HS-27A (cell line): Measurements from ENCODE around the gene ATP11A.
A peak's percentile ranks its signal among the peaks of the same experiment; 100 is the strongest.
"Not testable (repeated sequence)": the region's sequence is repeated elsewhere in the genome, so short reads cannot be mapped to it uniquely, and the experiment has no call there.

ENCODE experiments used
- DNase-seq: peaks from one replicate; pipeline ENCODE4 v3.0.0-alpha.2; 2012; ENCODE audit warnings: low read depth, missing footprints

Gene ATP11A

DNA sequence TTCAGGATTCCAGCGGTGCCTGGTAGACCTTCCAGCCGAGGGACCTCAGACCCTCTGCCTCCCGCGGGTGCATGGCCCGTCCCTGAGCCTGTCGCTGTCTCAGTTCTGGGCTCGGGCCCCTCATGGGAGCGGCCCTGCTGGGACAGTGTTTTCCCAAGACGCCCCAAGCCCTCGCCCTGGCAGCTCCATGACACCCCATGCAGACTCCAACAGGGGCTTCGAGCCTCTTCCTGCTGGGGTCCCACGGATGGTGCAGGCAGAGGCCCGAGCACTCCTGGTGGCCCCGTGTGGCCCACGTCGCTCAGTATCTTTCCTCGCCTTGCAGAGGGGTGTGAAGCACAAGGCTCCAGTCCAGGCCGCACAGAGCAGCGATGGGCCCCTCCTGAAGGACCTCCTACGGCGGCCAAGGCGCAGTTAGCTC, 190.4 kb downstream of the ATP11A start:
- DNase-seq: no peak

DNA sequence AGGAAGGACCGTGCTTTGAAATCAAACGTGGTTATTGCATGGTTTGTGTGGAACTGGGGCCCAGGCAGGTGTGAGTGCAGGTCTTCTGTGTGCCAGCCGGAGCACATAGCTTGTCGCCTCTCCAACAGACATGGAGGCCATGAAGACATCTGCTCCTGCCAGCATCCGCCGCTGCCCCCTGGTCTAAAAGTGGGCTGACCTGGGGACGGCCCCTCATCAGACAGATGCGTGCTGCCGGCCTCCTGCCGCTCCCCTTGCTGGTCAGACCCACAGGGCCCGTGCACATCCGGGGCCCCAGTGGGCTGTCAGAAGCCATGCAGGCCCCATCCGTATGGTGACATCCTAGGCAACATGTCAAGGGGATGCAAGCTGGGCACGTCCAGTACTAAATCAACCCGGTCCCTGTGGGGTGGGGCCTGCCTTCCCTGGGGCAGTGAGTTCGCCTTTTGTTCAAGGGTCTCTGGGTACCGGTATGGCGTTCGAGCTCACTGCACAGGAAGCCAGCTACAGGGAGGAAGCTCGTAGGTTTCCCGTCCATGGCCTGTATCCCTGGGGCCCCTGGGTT, 191.2 kb downstream of the ATP11A start:
- DNase-seq: no peak

DNA sequence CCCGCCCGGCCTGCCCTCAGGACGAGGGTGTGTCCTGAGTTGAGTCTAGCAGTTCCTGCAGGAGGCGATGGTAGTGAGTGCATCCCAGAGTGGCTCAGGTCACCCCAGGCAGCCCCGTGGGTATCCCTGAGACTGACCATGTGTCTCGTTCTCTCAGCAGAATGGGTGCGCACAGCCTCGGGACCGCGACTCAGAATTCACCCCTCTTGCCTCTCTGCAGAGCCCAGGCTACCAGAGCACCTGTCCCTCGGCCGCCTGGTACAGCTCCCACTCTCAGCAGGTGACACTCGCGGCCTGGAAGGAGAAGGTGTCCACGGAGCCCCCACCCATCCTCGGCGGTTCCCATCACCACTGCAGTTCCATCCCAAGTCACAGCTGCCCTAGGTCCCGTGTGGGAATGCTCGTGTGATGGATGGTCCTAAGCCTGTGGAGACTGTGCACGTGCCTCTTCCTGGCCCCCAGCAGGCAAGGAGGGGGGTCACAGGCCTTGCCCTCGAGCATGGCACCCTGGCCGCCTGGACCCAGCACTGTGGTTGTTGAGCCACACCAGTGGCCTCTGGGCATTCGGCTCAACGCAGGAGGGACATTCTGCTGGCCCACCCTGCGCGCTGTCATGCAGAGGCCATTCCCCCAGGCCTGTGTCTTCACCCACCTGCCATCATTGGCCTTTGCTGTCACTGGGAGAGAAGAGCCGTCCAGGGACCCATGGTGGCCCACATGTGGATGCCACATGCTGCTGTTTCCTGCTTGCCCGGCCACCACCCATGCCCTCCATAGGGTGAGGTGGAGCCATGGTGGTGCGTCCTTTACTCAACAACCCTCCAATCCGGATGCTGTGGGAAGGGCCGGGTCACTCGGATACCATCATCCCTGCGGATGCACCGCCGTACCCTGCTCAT, 192.1 kb downstream of the ATP11A start:
- no peak for DNase-seq

DNA sequence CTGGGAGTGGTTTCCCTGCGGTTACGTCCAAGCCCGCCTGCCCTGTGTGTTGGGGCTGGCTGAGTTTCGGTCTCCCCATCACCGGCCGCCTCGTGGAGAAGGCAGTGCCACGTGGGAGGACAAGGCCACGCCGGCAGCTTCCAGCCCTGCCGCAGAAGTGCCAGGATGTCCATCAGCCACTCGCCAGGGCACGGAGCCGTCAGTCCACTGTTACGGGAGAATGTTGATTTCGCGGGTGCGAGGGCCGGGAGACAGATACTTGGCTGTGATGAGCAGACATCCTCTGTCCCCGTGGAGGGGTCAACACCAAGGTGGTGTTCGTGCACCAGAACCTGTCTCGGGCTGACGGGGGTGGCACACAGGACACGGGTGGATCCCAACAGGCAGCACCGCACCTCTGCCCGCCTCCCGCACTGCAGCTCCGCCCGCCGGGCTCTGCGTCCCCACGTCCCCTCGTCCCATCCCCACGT, 192.8 kb downstream of the ATP11A start:
- DNase-seq: no peak

DNA sequence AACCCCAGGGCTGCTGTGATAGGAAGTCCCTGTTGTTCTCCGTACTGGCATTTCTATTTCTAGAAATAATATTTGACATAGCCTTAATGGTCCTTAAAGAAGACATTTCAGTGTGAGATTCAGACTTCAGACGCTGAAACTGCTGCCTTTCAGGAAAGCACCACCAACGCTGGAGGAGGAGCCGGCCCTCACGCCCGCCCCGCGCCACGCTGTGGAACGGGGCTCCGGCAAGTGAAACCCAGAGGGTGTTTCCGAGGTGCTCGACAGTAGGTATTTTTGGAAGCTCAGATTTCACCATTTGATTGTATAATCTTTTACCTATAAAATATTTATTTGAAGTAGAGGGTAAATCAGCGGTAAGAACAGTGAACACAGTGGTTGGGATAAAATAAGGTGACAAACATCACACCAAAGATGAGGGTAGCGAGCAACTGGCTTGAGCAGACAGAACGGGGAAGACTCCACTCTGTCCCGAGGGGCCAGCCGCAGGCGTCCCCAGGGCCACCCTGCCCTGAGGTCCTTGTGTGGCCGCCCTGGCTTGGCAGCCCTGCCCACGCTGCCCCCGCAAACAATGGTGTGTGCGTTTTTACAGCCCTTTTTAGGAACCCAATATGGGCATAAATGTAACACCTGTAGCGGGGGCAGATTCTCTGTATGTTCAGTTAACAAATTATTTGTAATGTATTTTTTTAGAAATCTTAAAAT, 193.6 kb downstream of the ATP11A start:
- no peak for DNase-seq

DNA sequence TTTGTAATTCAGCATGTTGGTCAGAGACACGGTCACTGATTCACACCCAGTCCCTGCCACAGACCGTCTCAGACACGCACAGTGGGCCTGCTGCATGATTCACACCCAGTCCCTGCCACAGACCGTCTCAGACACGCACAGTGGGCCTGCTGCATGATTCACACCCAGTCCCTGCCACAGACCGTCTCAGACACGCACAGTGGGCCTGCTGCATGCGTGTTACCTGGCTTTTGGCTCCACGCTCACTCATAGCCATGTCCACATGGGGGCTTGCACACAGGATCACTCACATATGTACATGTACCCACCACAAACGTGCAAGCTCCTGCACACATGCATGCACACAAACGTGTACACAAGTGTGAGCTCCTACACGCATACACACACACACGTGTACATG, 194.9 kb downstream of the ATP11A start:
- not testable (repeated sequence) for DNase-seq

DNA sequence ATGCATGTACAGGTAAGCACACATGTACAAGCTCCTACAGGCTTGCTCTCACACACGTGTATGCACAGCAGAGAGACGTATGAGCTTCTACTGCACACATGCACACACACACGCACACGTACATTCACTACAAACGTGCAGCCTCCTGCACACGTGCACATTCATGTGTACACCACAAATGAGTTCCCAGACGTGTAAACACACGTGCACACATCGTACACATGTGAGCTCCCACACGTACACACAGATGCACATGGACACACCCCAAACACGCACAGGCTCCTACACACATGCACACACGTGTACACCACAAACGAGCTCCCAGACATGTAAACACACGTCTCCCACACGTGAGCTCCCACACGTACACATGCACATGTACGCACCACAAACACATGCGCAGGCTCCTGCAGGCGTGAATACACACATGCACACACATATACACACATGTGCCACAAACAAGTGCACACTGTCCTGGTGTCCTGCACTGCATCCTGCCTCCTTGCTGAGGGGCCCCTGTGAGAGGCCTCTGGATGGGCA, 195.5 kb downstream of the ATP11A start:
- DNase-seq: no peak

DNA sequence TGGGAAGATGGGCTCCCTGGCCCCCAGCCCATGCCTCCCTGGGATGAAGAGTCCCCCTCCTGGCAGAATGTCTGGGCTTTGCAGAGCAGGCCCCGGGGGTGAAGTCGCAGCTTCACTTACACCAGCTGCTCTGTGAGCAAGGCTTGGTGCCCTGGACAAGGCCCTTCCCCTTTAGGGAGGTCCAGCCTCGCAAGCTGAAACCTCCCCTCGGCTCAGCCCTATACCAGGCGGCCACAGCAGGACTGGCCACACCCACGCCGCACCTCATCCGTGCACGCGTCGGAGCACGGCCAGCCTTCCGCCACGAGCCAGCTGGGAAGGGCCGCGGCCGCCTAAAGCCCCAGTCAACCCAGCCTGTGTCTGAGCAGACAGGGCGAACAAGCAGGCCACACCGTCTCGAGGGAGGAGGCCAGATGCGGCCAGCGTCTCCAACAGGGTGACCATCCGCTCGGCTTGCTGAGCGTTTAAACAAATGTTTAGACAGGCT, 196.0 kb downstream of the ATP11A start:
- peak; percentile 7 for DNase-seq

DNA sequence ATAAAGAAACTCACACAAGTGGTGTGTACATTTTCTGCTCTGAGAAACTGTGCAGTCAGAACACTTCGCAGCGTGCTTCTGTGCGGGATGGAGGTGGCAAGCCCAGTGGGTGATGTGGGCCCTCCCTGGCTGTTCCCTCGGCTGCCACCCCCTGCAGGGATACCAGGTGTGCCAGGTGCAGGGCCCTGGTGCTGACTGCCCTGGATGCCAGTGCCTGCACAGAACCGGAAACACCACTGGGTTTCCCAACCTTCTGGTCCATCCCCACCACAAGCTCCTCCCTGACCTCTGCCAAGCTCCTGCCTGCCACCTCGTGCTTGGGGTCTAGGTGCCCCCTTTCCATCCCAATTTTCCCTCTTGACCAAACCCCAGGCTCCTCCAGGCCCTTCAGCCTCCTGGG, 197.3 kb downstream of the ATP11A start:
- DNase-seq: no peak

DNA sequence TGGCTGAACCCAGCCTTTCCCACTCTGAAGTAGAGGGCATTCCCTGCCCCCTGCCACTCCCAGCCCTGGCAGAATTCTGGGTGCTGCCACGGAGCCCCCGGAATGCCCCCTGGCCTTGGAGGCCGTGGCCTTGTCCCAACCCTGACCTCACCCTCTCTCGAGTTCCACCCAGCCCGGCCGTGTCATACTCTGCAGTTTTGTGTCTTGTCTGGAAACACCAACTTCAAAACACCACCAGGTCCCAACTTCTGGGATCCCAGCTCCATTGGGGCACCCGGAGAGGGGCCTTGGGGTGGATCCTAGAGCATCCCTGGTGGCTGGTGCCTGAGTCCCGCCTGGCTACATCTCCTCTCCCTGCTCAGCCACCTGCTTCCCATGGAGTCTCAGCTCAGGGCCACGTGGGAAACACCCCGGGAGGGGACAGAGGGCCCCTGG, 197.7 kb downstream of the ATP11A start:
- no peak for DNase-seq

DNA sequence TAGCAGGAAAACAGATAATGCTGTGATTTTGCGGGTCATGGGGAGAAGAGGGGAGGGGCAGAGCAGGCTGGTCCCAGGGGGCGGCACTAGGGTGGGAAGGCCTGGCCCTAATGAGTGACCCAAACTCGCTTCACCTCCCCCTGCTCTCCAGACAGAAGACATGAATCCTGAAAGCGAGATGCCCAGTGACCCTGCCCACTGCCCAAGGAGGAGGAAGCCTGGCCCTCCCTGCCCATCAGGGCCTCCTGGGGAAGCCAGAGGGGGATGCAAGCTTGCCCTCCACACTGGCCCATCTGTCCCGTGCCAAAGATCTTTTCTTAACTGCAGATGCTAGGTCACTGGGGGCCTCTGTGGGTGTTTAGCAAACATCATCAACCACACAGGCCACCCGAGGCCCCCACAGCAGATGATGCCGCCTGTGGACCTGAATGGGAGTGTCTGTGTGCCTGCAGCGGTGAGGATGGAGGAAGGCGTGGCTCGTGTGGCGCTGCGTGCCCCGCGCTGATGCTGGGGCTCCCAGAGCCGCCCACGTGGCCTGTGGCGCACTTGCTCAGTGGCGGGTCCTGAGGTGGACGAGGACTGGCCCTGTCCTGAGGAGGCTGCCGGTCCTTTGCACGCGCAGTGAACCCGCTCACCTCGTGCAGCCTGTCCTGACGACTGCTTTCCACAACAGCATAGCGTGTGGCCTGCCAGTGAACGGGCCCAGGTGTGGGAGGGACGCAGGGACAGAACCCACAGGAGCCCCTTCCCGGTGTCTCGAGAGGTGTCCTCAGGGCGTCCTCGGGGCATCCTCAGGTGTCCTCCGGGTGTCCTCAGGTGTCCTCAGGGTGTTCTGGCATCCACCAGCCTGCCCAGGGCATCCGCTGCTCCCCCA, 198.6 kb downstream of the ATP11A start:
- no peak for DNase-seq

DNA sequence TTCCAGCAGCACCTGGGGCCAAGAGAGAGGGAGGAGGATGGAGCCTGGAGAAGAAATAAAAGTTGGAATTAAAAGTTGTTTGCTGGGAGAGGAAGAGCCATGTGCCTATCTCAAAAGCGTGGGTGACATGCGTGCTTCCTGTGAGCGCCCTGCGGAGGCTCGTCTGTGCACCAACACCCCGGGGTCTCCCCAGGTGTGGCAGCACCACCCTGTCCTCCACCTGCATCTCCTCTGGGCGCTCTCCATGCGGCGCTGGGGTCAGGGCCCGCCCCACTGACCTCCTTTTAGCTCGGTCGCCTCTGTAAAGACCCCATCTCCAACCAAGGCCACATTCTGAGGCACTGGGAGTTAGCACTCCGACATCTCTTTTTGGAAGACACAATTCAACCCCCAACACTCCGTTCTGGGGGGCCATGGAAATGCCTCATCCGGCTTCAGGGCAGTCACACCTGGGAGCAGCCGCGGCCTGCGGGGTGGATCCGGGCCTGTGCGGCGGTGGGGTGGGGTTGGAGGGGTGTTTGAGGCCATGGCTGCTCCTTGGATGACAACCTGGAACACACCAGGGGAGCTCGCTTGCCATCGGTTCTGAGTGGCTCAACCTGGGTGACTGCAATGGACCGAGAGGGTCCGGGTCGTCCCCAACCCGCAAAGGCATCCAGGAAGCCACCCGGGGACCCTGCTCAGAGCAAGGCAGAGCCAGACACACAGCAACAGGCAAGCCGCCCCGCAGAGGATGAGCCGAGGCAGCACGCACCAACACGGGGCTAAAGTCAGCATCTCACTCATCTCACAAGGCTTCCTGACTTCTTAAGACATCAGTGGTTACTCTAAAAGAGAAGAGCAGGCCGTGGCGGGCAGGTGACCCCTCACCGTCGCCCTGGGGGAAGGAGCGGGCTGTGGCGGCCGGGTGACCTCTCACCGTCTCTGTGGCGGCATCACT, 199.8 kb downstream of the ATP11A start:
- DNase-seq: no peak

DNA sequence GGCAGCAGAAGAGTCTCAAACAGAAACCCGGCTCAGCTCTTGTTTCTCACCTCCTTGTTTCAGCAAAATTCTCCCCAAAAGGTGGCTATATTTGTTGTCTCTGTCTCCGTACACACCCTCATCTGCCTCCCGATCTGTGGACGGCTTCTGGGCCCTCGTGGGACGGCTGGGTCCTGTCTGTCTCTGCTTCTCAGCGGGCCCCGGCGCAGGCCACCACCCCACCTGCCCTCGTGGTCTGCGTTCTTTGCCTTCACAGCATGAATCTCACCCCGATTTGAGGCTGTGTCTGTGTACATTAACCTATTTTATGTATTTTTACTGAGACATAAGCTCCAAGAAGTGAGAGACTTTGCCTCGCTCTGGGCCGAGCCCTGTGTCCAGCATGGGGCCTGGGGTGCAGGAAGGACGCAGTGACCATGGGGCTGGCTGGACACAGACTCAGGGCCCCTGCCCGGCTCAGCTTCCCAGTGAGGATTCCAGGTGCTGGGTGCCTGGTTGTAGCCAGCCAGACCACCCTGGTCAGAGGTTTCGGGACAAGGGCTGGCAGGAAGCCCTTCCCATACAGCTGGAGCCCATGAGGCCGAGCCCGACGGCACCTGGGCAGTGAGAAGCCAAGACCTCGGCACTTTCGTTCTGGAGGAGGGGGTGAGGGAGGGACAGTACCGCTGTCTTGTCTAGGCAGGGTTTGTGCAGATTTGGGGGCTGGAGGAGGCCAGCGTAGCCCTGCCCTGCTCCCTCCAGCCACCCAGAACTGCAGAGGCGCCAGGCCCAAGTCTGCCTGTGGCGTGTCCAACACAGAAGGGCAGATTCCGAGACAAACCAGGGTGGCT, 200.7 kb downstream of the ATP11A start:
- DNase-seq: no peak

DNA sequence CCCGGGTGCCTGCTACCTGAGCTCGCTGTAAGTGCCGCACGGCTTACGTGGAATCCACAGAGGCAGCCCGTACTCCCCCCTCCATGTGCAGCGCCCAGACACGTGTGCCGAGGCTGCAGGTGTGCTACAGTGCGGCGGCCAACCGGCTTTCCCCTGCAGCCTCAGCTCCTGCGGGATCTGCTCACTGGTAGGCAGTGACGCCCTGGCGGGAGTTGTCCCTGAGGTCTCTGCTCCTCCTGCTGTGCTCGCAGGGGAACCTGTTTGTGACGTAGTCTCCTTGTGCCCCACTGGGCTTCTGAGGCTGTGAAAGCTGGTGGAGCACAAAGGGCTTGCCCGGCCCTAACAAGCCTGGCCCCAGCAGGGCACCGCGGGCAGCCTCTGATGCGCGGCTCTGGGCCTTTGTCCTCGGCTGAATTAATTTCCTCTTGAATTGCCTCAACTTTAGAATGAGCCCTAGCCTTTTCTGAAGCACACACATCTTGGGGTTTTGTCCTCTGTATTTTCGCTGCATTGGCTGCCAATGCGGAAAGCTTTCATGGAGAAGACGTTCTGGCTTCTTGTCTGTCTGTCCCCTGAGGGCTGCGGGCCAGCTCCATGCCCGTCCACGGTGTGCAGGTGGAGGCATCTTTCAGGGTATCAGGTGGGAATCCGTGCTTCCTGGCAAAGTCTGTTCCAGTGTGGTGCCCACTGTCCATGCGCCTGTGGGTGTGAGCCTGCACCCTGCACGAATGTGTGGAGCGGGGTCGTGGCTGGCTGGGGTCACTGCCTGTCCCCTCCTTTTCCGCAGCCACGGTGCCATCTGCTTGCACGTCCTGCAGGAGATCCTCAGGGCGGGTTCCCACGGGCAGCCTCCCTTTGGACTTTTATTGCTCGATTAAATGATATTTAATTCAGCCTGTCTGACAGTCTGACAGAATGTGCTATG, 201.9 kb downstream of the ATP11A start:
- no peak for DNase-seq

DNA sequence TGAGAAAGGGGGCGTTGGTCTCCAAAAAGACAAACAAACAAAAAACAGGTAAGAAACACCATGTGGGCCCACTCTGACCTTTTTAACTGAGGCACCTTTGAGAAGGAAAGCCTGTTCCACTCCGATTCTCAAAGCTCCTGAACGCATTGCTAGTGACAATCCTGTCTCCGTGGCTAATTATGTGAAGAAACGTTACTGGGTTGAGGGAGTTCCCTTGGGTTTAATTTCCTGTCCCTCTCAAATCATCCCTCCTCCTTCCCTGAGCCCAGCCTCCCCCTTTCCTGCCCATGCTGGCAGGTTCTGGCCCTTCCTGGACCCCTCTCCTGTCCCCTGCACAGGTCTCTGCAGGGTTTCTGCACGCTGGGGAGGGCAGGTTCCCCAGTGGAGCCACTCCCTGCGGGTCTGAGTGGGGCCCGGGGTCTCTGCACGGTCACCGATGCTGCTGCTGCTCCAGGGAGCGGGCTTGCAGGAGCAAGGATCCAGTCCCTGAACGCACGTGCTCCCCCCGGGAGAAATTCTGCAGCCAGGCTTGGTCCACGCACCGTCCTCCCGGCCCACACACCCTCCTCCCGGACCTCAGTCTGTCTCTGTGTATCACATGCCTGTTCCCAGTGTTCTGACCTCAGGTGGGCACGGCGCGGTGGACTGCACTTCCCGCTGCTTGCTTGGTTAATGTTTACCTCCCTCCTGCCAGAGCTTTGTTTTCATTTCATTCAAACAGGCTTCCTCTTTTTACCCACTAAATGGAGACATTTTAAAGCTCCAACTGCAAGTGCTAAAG, 202.8 kb downstream of the ATP11A start:
- no peak for DNase-seq

DNA sequence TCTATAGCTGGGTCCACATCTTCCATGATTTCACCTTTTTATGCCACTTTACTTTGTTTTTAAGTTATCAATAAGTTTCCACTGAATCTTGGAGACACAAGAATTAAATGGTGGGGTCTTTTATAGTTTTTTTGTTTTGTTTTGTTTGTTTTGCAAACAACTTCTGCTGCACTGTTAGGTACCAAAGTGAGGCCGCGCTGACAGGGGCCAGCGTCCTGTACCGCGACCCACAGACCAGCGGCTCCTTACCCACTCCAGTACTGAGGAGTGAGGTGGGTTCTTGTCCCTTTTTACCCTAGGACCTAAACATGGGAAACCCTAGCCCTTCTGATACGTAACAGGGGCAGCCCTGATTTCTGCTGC, 203.3 kb downstream of the ATP11A start:
- no peak for DNase-seq
